Naive thymus-derived CD4-positive, alpha-beta T cell (primary cell): ENCODE data around the gene CCDC27. TPM values are rescaled to one million over a fixed set of nuclear protein-coding genes. Genes with fewer than 3 reads are reported as not detected.

Experiments used
- polyA plus RNA-seq, 2 donors: library from polyadenylated mRNA; unstranded; fragments of 300-500 nt; fragmentation: Illumina TruSeq; gene quantifications; one replicate each; pipeline ENCODE4 v1.2.3, GENCODE V29; 2021
- total RNA-seq, 6 experiments: library from RNA in 5 of 6; stranded (reverse) in 5 of 6; gene quantifications; 1 replicate in 5 of 6; 2 replicates in 1 of 6; pipeline ENCODE4 v1.2.3 and lab custom pipeline; 2021 to 2026

CCDC27 gene
- total and polyA plus RNA-seq, 7 experiments from 2014 or later: not detected

Other genes starting within 250 kb of the CCDC27 start
- gene MEGF6, start 140.9 kb upstream of the CCDC27 start, total RNA-seq: 100 to 1,000 TPM in 2 of 5 experiments, 10 to 100 TPM in 3; 14.6 to 209 (median 81.3) TPM
- 10 to 100 TPM in 1 of 2 donors, 1 to 10 TPM in 1; 1.9 to 10.1 TPM for gene MEGF6, start 140.9 kb upstream of the CCDC27 start, polyA plus RNA-seq
- 10 to 100 TPM; 15.6 to 61.4 (median 37.8) TPM for gene TPRG1L, start 127.4 kb upstream of the CCDC27 start, total RNA-seq
- gene TPRG1L, start 127.4 kb upstream of the CCDC27 start, polyA plus RNA-seq: 10 to 100 TPM; 44.0 to 47.9 TPM
- 10 to 100 TPM; 28.1 to 42.0 (median 36.3) TPM for gene WRAP73, start 102.3 kb upstream of the CCDC27 start, total RNA-seq
- 10 to 100 TPM; 25.5 to 37.4 TPM for gene WRAP73, start 102.3 kb upstream of the CCDC27 start, polyA plus RNA-seq
- 1 to 10 TPM in 1 of 5 experiments, under 1 TPM in 2, not detected in 2; 0.15 to 2.4 (median 0.45) TPM for gene TP73, start 99.9 kb upstream of the CCDC27 start, total RNA-seq
- under 1 TPM; 0.03 to 0.15 TPM for gene TP73, start 99.9 kb upstream of the CCDC27 start, polyA plus RNA-seq
- 1 to 10 TPM in 4 of 5 experiments, under 1 TPM in 1; 0.58 to 4.3 (median 2.3) TPM for gene SMIM1, start 20.3 kb downstream of the CCDC27 start, total RNA-seq
- gene SMIM1, start 20.3 kb downstream of the CCDC27 start, polyA plus RNA-seq: 1 to 10 TPM in 1 of 2 donors, under 1 TPM in 1; 0.75 to 3.0 TPM
- 10 to 100 TPM; 38.2 to 60.2 (median 43.9) TPM for gene LRRC47, start 44.0 kb downstream of the CCDC27 start, total RNA-seq
- gene LRRC47, start 44.0 kb downstream of the CCDC27 start, polyA plus RNA-seq: 10 to 100 TPM; 25.7 to 33.4 TPM
- 10 to 100 TPM; 33.7 to 68.0 (median 45.6) TPM for gene CEP104, start 104.8 kb downstream of the CCDC27 start, total RNA-seq
- gene CEP104, start 104.8 kb downstream of the CCDC27 start, polyA plus RNA-seq: 10 to 100 TPM; 12.7 to 15.3 TPM
- gene DFFB, start 105.0 kb downstream of the CCDC27 start, total RNA-seq: 10 to 100 TPM; 13.6 to 27.7 (median 19.2) TPM
- gene DFFB, start 105.0 kb downstream of the CCDC27 start, polyA plus RNA-seq: 10 to 100 TPM in 1 of 2 donors, 1 to 10 TPM in 1; 9.8 to 13.5 TPM
- 10 to 100 TPM; 17.0 to 33.6 (median 27.1) TPM for gene C1orf174, start 147.8 kb downstream of the CCDC27 start, total RNA-seq
- gene C1orf174, start 147.8 kb downstream of the CCDC27 start, polyA plus RNA-seq: 10 to 100 TPM; 19.9 to 34.7 TPM